Measurements from ENCODE around the gene SYNGAP1.

- no peak for TF ChIP-seq CTCF (IDR thresholded peaks at IDR 0.05)
- TF ChIP-seq EZH2phosphoT487 (IDR thresholded peaks at IDR 0.05), result no peak
- TF ChIP-seq EZH2 (IDR thresholded peaks at IDR 0.05), result no peak
Observed at GRCh38 chr6:33459226-33459625, 39.4 kb downstream of the SYNGAP1 start.
